ENCODE measurements around the gene SLC16A13. TPM values are rescaled to one million over a fixed set of nuclear protein-coding genes. Genes with fewer than 3 reads are reported as not detected.

The SLC16A13 gene
- total RNA-seq, 1 experiment from 2014 or later, result 13.1 TPM

DNA sequence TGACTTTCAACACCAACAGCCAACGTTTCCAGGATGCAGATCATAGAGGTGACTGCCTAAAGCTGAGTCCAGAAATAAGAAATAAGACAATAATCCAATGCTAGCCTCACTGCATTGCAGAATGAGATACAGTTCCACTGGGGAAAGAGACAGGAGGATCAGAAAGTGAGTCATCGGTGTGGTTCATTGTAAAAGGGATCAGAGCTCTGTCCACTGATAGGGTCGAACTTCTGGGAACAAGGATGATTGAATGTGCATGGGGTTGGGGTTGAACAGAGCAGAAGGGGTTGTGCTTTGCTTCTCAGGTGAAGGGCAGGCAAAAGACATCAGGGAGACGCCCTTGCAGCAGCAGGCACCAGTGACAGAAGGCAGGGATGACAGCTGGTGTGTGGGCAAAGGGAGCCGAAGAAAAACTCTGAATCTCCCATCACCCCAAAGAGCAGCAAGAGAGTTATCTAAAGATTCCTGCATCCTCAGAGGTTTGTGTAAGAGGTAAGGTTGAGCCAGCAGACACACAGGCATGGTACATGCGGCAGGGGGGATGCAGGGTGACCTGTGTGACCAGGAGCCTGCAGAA is 27.8 kb downstream of the SLC16A13 start:
- no peak overlapping the region for H3K27ac ChIP-seq (ENCODE audit: low read length)
- no peaks in the 10 kb centered on the region for H3K36me3 ChIP-seq (ENCODE audit: control insufficient read depth, insufficient read depth, low read length)
- no peaks in the 10 kb centered on the region for H3K27me3 ChIP-seq (ENCODE audit: control insufficient read depth, insufficient read depth, low read length)
- H3K9me3 ChIP-seq (ENCODE audit: control insufficient read depth, insufficient read depth, low read depth, low read length), result no peaks in the 10 kb centered on the region
- BruUV-seq (replicated peaks), result no TSS peak
- ATAC-seq (no peak), DNase-seq (ENCODE audit: low read depth, low spot score) (no peak)
- TF ChIP-seq TCF7L2 (IDR thresholded peaks at IDR 0.05; ENCODE audit: low read depth, low read length), result no peak
- TF ChIP-seq POLR2AphosphoS5 (IDR thresholded peaks at IDR 0.05; ENCODE audit: low read depth, low read length), result no peak
- TF ChIP-seq, protein P1, sequence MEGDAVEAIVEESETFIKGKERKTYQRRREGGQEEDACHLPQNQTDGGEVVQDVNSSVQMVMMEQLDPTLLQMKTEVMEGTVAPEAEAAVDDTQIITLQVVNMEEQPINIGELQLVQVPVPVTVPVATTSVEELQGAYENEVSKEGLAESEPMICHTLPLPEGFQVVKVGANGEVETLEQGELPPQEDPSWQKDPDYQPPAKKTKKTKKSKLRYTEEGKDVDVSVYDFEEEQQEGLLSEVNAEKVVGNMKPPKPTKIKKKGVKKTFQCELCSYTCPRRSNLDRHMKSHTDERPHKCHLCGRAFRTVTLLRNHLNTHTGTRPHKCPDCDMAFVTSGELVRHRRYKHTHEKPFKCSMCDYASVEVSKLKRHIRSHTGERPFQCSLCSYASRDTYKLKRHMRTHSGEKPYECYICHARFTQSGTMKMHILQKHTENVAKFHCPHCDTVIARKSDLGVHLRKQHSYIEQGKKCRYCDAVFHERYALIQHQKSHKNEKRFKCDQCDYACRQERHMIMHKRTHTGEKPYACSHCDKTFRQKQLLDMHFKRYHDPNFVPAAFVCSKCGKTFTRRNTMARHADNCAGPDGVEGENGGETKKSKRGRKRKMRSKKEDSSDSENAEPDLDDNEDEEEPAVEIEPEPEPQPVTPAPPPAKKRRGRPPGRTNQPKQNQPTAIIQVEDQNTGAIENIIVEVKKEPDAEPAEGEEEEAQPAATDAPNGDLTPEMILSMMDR (IDR thresholded peaks at IDR 0.05), result no peak
- no peak for TF ChIP-seq REST (IDR thresholded peaks at IDR 0.05; ENCODE audit: insufficient read depth in 1 of 2, low read depth in 2 of 2, low read length in 1 of 2)
- no peak for TF ChIP-seq SIN3A (IDR thresholded peaks at IDR 0.05; ENCODE audit: borderline replicate concordance, insufficient read depth, low read depth, low read length)
- intact Hi-C loops (cut with micrococcal nuclease; ENCODE audit: unreplicated experiment) (no loop called here), in situ Hi-C loops (cut with HindIII; ENCODE audit: low pct_unique_long_range_greater_than_20kb, low sequenced_read_pairs) (no loop called here)
- no peak overlapping the region for H3K4me3 ChIP-seq (ENCODE audit: low read depth in 2 of 2, low read length in 2 of 2)
- CTCF ChIA-PET, result no interaction called here
- peaks cover 13% of the 10 kb centered on the region; the same call in 1 of the 2 replicates for H3K4me1 ChIP-seq (ENCODE audit: control insufficient read depth, insufficient read depth, low read length)
- POLR2A ChIA-PET, result no interaction called here

- Histone ChIP-seq H3K9me3 (ENCODE audit: control insufficient read depth, insufficient read depth, low read depth, low read length) (no peaks in the 10 kb centered on the region), H3K4me3 (ENCODE audit: low read depth in 2 of 2, low read length in 2 of 2) (no peak overlapping the region), H3K36me3 (ENCODE audit: control insufficient read depth, insufficient read depth, low read length) (no peaks in the 10 kb centered on the region), H3K27ac (ENCODE audit: low read length) (no peak overlapping the region), H3K4me1 (ENCODE audit: control insufficient read depth, insufficient read depth, low read length) (peaks cover 10% of the 10 kb centered on the region; the same call in 1 of the 2 replicates), H3K27me3 (ENCODE audit: control insufficient read depth, insufficient read depth, low read length) (no peaks in the 10 kb centered on the region)
- ChIA-PET CTCF (no interaction called here), POLR2A (no interaction called here)
- no peak for TF ChIP-seq TCF7L2 (IDR thresholded peaks at IDR 0.05; ENCODE audit: low read depth, low read length)
- no peak for TF ChIP-seq SIN3A (IDR thresholded peaks at IDR 0.05; ENCODE audit: borderline replicate concordance, insufficient read depth, low read depth, low read length)
- TF ChIP-seq POLR2AphosphoS5 (IDR thresholded peaks at IDR 0.05; ENCODE audit: low read depth, low read length), result no peak
- in situ Hi-C loops (cut with HindIII; ENCODE audit: low pct_unique_long_range_greater_than_20kb, low sequenced_read_pairs) (no loop called here), intact Hi-C loops (cut with micrococcal nuclease; ENCODE audit: unreplicated experiment) (no loop called here)
- ATAC-seq, result no peak
- DNase-seq (ENCODE audit: low read depth, low spot score), result no peak
- no TSS peak for BruUV-seq (replicated peaks)
Measured at GRCh38 chr17:7064261-7064660, 28.4 kb downstream of the SLC16A13 start.

DNA sequence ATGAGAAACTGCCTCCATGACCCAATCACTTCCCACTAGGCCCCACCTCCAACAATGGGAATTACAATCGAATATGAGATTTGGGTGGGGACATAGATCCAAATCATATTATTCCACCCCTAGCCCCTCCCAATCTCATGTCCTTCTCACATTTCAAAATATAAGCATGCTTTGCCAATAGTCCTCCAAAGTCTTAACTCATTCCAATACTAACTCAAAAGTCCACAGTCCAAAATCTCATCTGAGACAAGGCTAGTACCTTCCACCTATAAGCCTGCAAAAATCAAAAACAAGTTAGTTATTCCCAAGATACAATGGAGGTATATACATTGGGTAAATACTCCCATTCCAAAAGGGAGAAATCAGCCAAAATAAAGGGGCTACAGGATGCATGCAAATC is 31.4 kb downstream of the SLC16A13 start:
- no TSS peak for BruUV-seq (replicated peaks)
- ChIA-PET POLR2A (no interaction called here), CTCF (no interaction called here)
- Histone ChIP-seq H3K4me1 (ENCODE audit: control insufficient read depth, insufficient read depth, low read length) (no peaks in the 10 kb centered on the region), H3K27ac (ENCODE audit: low read length) (no peak overlapping the region), H3K36me3 (ENCODE audit: control insufficient read depth, insufficient read depth, low read length) (no peaks in the 10 kb centered on the region), H3K4me3 (ENCODE audit: low read depth in 2 of 2, low read length in 2 of 2) (no peak overlapping the region), H3K9me3 (ENCODE audit: control insufficient read depth, insufficient read depth, low read depth, low read length) (no peaks in the 10 kb centered on the region), H3K27me3 (ENCODE audit: control insufficient read depth, insufficient read depth, low read length) (no peaks in the 10 kb centered on the region)
- DNase-seq (ENCODE audit: low read depth, low spot score) (no peak), ATAC-seq (no peak)
- TF ChIP-seq, protein P1 (IDR thresholded peaks at IDR 0.05), result no peak
- TF ChIP-seq TCF7L2 (IDR thresholded peaks at IDR 0.05; ENCODE audit: low read depth, low read length) (no peak), REST (IDR thresholded peaks at IDR 0.05; ENCODE audit: insufficient read depth in 1 of 2, low read depth in 2 of 2, low read length in 1 of 2) (no peak), SIN3A (IDR thresholded peaks at IDR 0.05; ENCODE audit: borderline replicate concordance, insufficient read depth, low read depth, low read length) (no peak), POLR2AphosphoS5 (IDR thresholded peaks at IDR 0.05; ENCODE audit: low read depth, low read length) (no peak)
- intact Hi-C loops (cut with micrococcal nuclease; ENCODE audit: unreplicated experiment) (no loop called here), in situ Hi-C loops (cut with HindIII; ENCODE audit: low pct_unique_long_range_greater_than_20kb, low sequenced_read_pairs) (no loop called here)
